ENCODE results near the gene TGDS. TPM values are rescaled to one million over a fixed set of nuclear protein-coding genes. Genes with fewer than 3 reads are reported as not detected.
A peak's percentile ranks its signal among the peaks of the same experiment; 100 is the strongest.

TGDS gene
- total RNA-seq, 2 donors from 2014 or later = 6.1 to 6.5 TPM

DNA sequence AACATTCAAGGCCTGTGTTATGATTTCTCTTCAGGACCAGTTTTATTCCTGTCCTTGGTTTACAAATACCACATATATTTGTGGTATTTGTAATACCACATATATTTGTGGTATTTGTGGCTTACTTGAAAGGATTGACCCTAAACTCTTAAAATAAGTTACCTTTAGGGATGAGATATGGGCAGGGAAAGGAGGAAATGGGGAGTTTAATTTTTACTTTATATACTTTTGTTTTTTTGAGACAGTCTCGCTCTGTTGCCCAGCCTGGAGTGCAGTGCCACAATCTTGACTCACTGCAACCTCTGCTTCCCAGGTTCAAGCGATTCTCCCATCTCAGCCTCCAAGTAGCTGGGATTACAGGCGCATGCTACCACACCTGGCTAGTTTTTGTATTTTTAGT is 2.3 kb upstream of the TGDS start:
- TF ChIP-seq, protein P1, sequence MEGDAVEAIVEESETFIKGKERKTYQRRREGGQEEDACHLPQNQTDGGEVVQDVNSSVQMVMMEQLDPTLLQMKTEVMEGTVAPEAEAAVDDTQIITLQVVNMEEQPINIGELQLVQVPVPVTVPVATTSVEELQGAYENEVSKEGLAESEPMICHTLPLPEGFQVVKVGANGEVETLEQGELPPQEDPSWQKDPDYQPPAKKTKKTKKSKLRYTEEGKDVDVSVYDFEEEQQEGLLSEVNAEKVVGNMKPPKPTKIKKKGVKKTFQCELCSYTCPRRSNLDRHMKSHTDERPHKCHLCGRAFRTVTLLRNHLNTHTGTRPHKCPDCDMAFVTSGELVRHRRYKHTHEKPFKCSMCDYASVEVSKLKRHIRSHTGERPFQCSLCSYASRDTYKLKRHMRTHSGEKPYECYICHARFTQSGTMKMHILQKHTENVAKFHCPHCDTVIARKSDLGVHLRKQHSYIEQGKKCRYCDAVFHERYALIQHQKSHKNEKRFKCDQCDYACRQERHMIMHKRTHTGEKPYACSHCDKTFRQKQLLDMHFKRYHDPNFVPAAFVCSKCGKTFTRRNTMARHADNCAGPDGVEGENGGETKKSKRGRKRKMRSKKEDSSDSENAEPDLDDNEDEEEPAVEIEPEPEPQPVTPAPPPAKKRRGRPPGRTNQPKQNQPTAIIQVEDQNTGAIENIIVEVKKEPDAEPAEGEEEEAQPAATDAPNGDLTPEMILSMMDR (IDR thresholded peaks at IDR 0.05) = no peak
- Histone ChIP-seq H3K4me3 (no peak overlapping the region), H3K4me1 (peaks cover 0 to 20% of the 10 kb centered on the region in 2 donors), H3K27me3 (no peaks in the 10 kb centered on the region), H3K9me3 (no peaks in the 10 kb centered on the region), H3K27ac (no peak overlapping the region), H3K36me3 (no peaks in the 10 kb centered on the region)
- no peak for DNase-seq (ENCODE audit: low spot score)

DNA sequence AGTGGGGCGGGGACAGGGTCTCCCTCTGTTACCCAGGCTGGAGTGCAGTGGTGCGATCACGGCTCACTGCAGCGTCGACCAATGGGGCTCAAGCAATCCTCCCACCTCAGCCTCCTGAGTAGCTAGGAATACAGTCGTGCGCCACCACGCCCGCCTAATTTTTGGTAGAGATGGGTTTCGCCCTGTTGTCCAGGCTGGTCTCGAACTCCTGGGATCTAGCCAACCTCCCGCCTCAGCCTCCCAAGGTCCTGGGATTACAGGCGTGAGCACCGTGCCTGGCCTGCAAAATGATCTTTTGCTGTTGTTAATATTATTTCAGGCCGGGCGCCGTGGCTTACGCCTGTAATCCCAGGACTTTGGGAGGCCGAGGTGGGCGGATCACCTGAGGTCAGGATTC is 621 bp upstream of the TGDS start:
- Histone ChIP-seq H3K4me1 (peaks cover 0 to 20% of the 10 kb centered on the region in 2 donors), H3K27ac (peak overlapping the region; percentile 78 to 84), H3K4me3 (peak overlapping the region; percentile 81 to 89), H3K9me3 (no peaks in the 10 kb centered on the region), H3K36me3 (peaks cover 13% of the 10 kb centered on the region), H3K27me3 (no peaks in the 10 kb centered on the region)
- TF ChIP-seq, protein P1 (IDR thresholded peaks at IDR 0.05) = no peak
- no peak for DNase-seq (ENCODE audit: low spot score)

DNA sequence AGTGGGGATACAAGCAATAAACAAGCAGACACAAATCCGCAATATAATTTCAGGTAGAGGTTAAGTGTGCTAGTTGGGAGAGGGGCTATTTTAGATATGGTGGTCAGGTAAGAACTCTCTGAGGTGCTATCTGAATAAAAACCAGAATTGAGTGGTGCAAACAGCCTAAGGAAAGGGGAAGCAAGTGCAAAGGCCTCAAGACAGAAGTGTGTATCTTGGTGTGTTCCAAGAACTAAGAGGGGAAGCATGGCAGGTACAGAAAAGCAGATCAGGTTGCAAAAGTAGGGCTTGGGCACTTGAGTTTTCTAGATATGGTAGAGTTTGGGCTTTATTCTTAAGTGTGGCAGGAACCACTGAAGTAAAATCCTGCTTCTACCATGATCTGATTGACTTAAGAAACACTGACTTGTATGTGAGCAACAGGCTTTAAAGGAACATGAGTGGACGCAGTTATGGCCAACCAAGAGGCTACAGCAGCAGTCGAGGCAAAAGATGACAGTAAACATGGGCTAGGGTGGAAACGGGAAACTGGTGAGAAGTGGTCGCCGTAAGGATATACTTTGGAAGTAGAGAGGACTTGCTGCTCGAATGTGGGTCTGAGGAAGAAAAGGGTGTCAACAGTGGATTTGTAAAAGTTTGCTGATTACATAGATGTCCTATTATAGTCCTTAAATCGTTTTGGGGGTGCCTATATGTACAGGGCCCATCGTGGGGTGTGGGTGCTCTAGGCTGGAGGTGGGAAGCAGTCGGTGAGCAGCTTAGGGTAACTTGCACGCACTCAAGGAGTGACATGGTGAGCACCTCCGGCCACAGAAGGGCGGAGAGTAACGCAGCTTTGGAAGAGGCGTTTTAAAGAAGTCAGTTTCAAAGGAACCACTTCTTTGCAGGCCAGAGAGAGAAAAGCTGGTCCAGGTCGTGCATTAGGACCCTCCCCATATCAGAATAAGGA is 677 bp downstream of the TGDS start:
- Histone ChIP-seq H3K36me3 (peaks cover 13% of the 10 kb centered on the region), H3K27ac (peak overlapping the region; percentile 78 to 84), H3K9me3 (no peaks in the 10 kb centered on the region), H3K4me3 (peak overlapping the region; percentile 81 to 89), H3K27me3 (no peaks in the 10 kb centered on the region), H3K4me1 (peaks cover 0 to 20% of the 10 kb centered on the region in 2 donors)
- TF ChIP-seq, protein P1 (IDR thresholded peaks at IDR 0.05) = no peak
- no peak for DNase-seq (ENCODE audit: low spot score)

DNA sequence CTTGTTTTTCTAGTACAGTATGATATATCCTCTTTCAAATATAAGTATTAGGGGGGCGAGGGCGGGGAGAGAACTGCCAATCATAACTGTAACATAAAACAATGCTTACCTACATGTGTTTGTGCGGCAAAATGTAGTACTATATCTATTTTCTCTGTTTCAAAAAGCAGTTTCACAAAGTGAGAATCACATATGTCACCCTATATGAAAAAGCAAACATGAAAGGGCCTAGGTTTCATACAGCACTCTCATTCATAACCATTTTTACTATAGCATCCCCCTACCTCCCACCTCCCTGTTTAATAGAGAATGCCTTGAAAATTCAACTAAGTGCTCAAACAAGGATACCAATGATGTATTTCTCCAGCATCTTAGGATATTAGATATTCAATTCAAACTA is 5.2 kb downstream of the TGDS start:
- Histone ChIP-seq H3K4me3 (no peak overlapping the region), H3K4me1 (peaks cover 0 to 16% of the 10 kb centered on the region in 2 donors), H3K27me3 (no peaks in the 10 kb centered on the region), H3K27ac (no peak overlapping the region), H3K36me3 (peaks cover 13% of the 10 kb centered on the region), H3K9me3 (no peaks in the 10 kb centered on the region)
- TF ChIP-seq, protein P1 (IDR thresholded peaks at IDR 0.05) = no peak
- DNase-seq (ENCODE audit: low spot score) = no peak

DNA sequence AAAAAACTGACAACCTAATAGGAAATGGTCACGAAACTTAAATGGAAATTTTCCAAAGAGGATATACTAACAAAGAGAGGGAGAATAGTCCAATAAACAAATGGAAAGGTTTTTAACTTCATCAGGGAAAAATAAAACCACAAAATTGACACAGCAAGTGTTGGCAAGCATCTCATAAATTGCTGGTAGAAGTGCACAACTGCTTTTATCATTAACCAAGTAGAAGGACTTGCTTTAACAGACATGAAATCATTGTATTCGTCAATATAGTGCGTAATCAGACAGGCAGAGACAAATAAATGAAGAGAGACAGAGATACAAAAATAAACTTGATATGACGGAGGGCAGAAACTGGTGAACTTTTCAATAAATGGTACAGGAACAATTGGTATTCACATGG is 7.4 kb downstream of the TGDS start:
- Histone ChIP-seq H3K27ac (no peak overlapping the region), H3K36me3 (peaks cover 17% of the 10 kb centered on the region), H3K27me3 (no peaks in the 10 kb centered on the region), H3K4me1 (no peaks in the 10 kb centered on the region), H3K9me3 (no peaks in the 10 kb centered on the region), H3K4me3 (no peak overlapping the region)
- TF ChIP-seq, protein P1 (IDR thresholded peaks at IDR 0.05) = no peak
- no peak for DNase-seq (ENCODE audit: low spot score)
